Neural cell (in vitro differentiated cells): ENCODE data around the gene EPS15. TPM values are rescaled to one million over a fixed set of nuclear protein-coding genes. Genes with fewer than 3 reads are reported as not detected.

ENCODE experiments used
- H2AFZ ChIP-seq: fragments of 200-600, 300-800 bp; sonication (generic), shearing (Covaris generic); 2 replicates; pipeline ENCODE4 v1.6.0; 2014; ENCODE audit warnings: low read depth, mild to moderate bottlenecking, antibody characterized with exemption, low read length, moderate library complexity
- H3F3A ChIP-seq: fragments of 200-600 bp; shearing (Covaris generic); 2 replicates; pipeline ENCODE4 v1.6.1; 2016; ENCODE audit warnings: mild to moderate bottlenecking, moderate library complexity, mixed read lengths, antibody characterized with exemption, low read length; ENCODE audit not compliant: insufficient read depth, poor library complexity, severe bottlenecking
- H3K27ac ChIP-seq: fragments of 200-600, 300-800 bp; sonication (generic), shearing (Covaris generic); 2 replicates; pipeline ENCODE4 v1.5.1; 2014; ENCODE audit warnings: mild to moderate bottlenecking, low read length, moderate library complexity
- H3K27me3 ChIP-seq: fragments of 300-800, 200-600 bp; sonication (generic), shearing (Covaris generic); 2 replicates; pipeline ENCODE4 v1.6.0; 2014; ENCODE audit warnings: mild to moderate bottlenecking, low read depth, low read length, moderate library complexity; ENCODE audit not compliant: insufficient read depth
- H3K36me3 ChIP-seq: fragments of 300-800, 200-600 bp; sonication (generic), shearing (Covaris generic); 2 replicates; pipeline ENCODE4 v1.5.1; 2014; ENCODE audit warnings: mild to moderate bottlenecking, antibody characterized with exemption, low read length, moderate library complexity; ENCODE audit not compliant: insufficient read depth
- H3K4me2 ChIP-seq: fragments of 300-800, 200-600 bp; sonication (generic), shearing (Covaris generic); 2 replicates; pipeline ENCODE4 v1.6.0; 2014; ENCODE audit warnings: mild to moderate bottlenecking, low read length
- H3K4me3 ChIP-seq: fragments of 300-800, 200-600 bp; sonication (generic), shearing (Covaris generic); 2 replicates; pipeline ENCODE4 v1.5.1; 2014; ENCODE audit warnings: mild to moderate bottlenecking, low read length, moderate library complexity
- H3K79me2 ChIP-seq: fragments of 200-600 bp; shearing (Covaris generic); replicated peaks from 2 replicates; pipeline ENCODE4 v1.6.0; 2014; ENCODE audit warnings: mild to moderate bottlenecking, low read length, moderate library complexity; ENCODE audit not compliant: insufficient read depth
- H3K9ac ChIP-seq: fragments of 300-800, 200-600 bp; sonication (generic), shearing (Covaris generic); 2 replicates; pipeline ENCODE4 v1.6.1; 2016; ENCODE audit warnings: mild to moderate bottlenecking, low read length, mixed read lengths
- H3K9me2 ChIP-seq: fragments of 200-600 bp; shearing (Covaris generic); 2 replicates; pipeline ENCODE4 v1.6.1; 2016; ENCODE audit warnings: mild to moderate bottlenecking, low read length, mixed read lengths; ENCODE audit not compliant: insufficient read depth
- H3K9me3 ChIP-seq: fragments of 200-600, 300-800 bp; sonication (generic), shearing (Covaris generic); 2 replicates; pipeline ENCODE4 v1.6.1; 2016; ENCODE audit warnings: mild to moderate bottlenecking, mixed run types, low read length, moderate library complexity, mixed read lengths
- H4K20me1 ChIP-seq: fragments of 200-600 bp; shearing (Covaris generic); 2 replicates; pipeline ENCODE4 v1.6.1; 2016; ENCODE audit warnings: mild to moderate bottlenecking, mixed run types; ENCODE audit not compliant: insufficient read depth
- CTCF ChIP-seq: fragments of 450-650 bp; IDR thresholded peaks from 2 replicates; pipeline ENCODE4 v1.5.1; 2014; ENCODE audit warnings: antibody characterized with exemption, mild to moderate bottlenecking, moderate library complexity; ENCODE audit not compliant: poor library complexity, severe bottlenecking
- EP300 ChIP-seq: fragments of 450-650 bp; conservative IDR thresholded peaks from 2 replicates; pipeline ENCODE4 v1.6.1; 2014; ENCODE audit warnings: antibody characterized with exemption, mild to moderate bottlenecking, moderate library complexity; ENCODE audit not compliant: poor library complexity, severe bottlenecking
- EZH2 ChIP-seq: fragments of 200-600, 300-800 bp; shearing (Covaris generic), sonication (generic); IDR thresholded peaks from 2 replicates; pipeline ENCODE4 v1.6.1; 2014; ENCODE audit warnings: antibody characterized with exemption, low read length, borderline replicate concordance, mild to moderate bottlenecking; ENCODE audit not compliant: insufficient read depth, poor library complexity, severe bottlenecking
- MXI1 ChIP-seq: fragments of 450-650 bp; conservative IDR thresholded peaks from 2 replicates; pipeline ENCODE4 v1.6.1; 2014; ENCODE audit warnings: antibody characterized with exemption, mild to moderate bottlenecking; ENCODE audit not compliant: poor library complexity, severe bottlenecking
- POLR2AphosphoS5 ChIP-seq: IDR thresholded peaks from 2 replicates; pipeline ENCODE4 v1.6.1; 2012
- RAD21 ChIP-seq: fragments of 450-650 bp; conservative IDR thresholded peaks from 2 replicates; pipeline ENCODE4 v1.6.1; 2014; ENCODE audit warnings: antibody characterized with exemption, mild to moderate bottlenecking, moderate library complexity
- REST ChIP-seq: IDR thresholded peaks from 2 replicates; pipeline ENCODE4 v1.6.1; 2012; ENCODE audit warnings: borderline replicate concordance
- SMC3 ChIP-seq: fragments of 450-650 bp; conservative IDR thresholded peaks from 2 replicates; pipeline ENCODE4 v1.6.1; 2014; ENCODE audit warnings: antibody characterized with exemption, mild to moderate bottlenecking, moderate library complexity; ENCODE audit not compliant: poor library complexity
- TAF1 ChIP-seq: IDR thresholded peaks from 2 replicates; pipeline ENCODE4 v1.6.1; 2012; ENCODE audit warnings: low read depth
- polyA plus RNA-seq: library from polyadenylated mRNA; depleted of rRNA; stranded (reverse); fragments of >200 nt; gene quantifications from 2 replicates; pipeline ENCODE4 v1.2.3, GENCODE V29; 2014

The EPS15 gene
- polyA plus RNA-seq, 1 donor from 2014 or later: 101 TPM

- Histone ChIP-seq H3K4me2 (no peak overlapping the region), H3K27me3 (no peaks in the 10 kb centered on the region), H4K20me1 (no peaks in the 10 kb centered on the region), H3K36me3 (peaks cover 5% of the 10 kb centered on the region), H3K79me2 (no peaks in the 10 kb centered on the region), H3F3A (no peaks in the 10 kb centered on the region), H3K9me3 (peaks cover 7% of the 10 kb centered on the region), H3K27ac (no peak overlapping the region), H3K9ac (no peak overlapping the region), H3K4me3 (no peak overlapping the region), H3K9me2 (no peaks in the 10 kb centered on the region), H2AFZ (no peak overlapping the region)
- no peak for TF ChIP-seq POLR2AphosphoS5
- no peak for TF ChIP-seq CTCF
- TF ChIP-seq SMC3: no peak
- TF ChIP-seq EZH2: no peak
- TF ChIP-seq EP300: no peak
- no peak for TF ChIP-seq MXI1
- TF ChIP-seq TAF1: no peak
- TF ChIP-seq REST: no peak
Observed at GRCh38 chr1:51385776-51386175, 133.3 kb downstream of the EPS15 start.

GRCh38 chr1:51381964-51382363, 137.1 kb downstream of the EPS15 start:
- H3K9me3 ChIP-seq: peaks cover 7% of the 10 kb centered on the region
- no peaks in the 10 kb centered on the region for H3F3A ChIP-seq
- H3K9ac ChIP-seq: no peak overlapping the region
- no peak overlapping the region for H3K27ac ChIP-seq
- no peak overlapping the region for H3K4me2 ChIP-seq
- H2AFZ ChIP-seq: no peak overlapping the region
- no peak for TF ChIP-seq POLR2AphosphoS5
- no peak for TF ChIP-seq CTCF
- TF ChIP-seq TAF1: no peak
- TF ChIP-seq EZH2: no peak
- TF ChIP-seq RAD21: no peak
- no peak for TF ChIP-seq SMC3
- TF ChIP-seq REST: no peak
- H3K4me3 ChIP-seq: no peak overlapping the region
- no peaks in the 10 kb centered on the region for H3K9me2 ChIP-seq
- H3K79me2 ChIP-seq: no peaks in the 10 kb centered on the region
- no peaks in the 10 kb centered on the region for H4K20me1 ChIP-seq
- peaks cover 5% of the 10 kb centered on the region for H3K36me3 ChIP-seq
- no peaks in the 10 kb centered on the region for H3K27me3 ChIP-seq
